Common myeloid progenitor, CD34-positive (primary cell): ENCODE data around the gene WIPF3.
"Not testable (repeated sequence)": the region's sequence is repeated elsewhere in the genome, so short reads cannot be mapped to it uniquely, and the experiment has no call there.

Source experiments
- CTCF ChIA-PET: fragments of 350-600 bp; sonication (Branson Sonifier 250); formaldehyde crosslinking; loops from one replicate; lab custom pipeline; 2021; ENCODE audit warnings: antibody characterized with exemption; lab: Charles Lee
- POLR2A ChIA-PET: fragments of 350-600 bp; sonication (Branson Sonifier 250); formaldehyde crosslinking; loops from one replicate; lab custom pipeline; 2021; ENCODE audit warnings: antibody characterized with exemption; lab: Charles Lee
- DNase-seq, 3 donors: peaks; one replicate each; pipeline versions ENCODE4 v3.0.0 to v3.0.0-alpha.2; 2013
- H3K27ac ChIP-seq, 2 experiments: 1 replicate in 1 of 2; 2 replicates in 1 of 2; pipeline ENCODE4 v1.7.0; 2013; ENCODE audit warnings: inconsistent platforms in 2 of 2, low read length in 2 of 2, mild to moderate bottlenecking in 2 of 2, low read depth in 1 of 2, moderate library complexity in 1 of 2; ENCODE audit not compliant: severe bottlenecking in 2 of 2, insufficient read depth in 1 of 2, poor library complexity in 1 of 2
- H3K27me3 ChIP-seq, 5 experiments: replicated peaks in 2 of 5; 1 replicate in 3 of 5; 2 replicates in 2 of 5; pipeline versions ENCODE4 v1.6.1 to v1.7.0; 2013; ENCODE audit warnings: low read length in 4 of 5, mild to moderate bottlenecking in 2 of 5, moderate library complexity in 2 of 5, inconsistent platforms in 1 of 5; ENCODE audit not compliant: insufficient read depth in 5 of 5, control insufficient read depth in 4 of 5
- H3K36me3 ChIP-seq, 4 experiments: 1 replicate in 2 of 4; 2 replicates in 2 of 4; pipeline versions ENCODE4 v1.6.1 to v1.7.0; 2013; ENCODE audit warnings: low read length in 3 of 4, control low read depth in 1 of 4, mild to moderate bottlenecking in 1 of 4; ENCODE audit not compliant: control insufficient read depth in 4 of 4, insufficient read depth in 4 of 4
- H3K4me1 ChIP-seq, 4 experiments: 1 replicate in 3 of 4; 2 replicates in 1 of 4; pipeline versions ENCODE4 v1.6.1 to v1.7.1; 2013; ENCODE audit warnings: low read length in 3 of 4, mild to moderate bottlenecking in 3 of 4, control low read depth in 1 of 4, inconsistent platforms in 1 of 4, moderate library complexity in 1 of 4; ENCODE audit not compliant: control insufficient read depth in 4 of 4, insufficient read depth in 4 of 4; ENCODE audit errors: control extremely low read depth in 1 of 4
- H3K4me3 ChIP-seq, 7 experiments: 1 replicate in 4 of 7; 2 replicates in 3 of 7; pipeline versions ENCODE4 v1.5.1 to v1.7.0; 2013; ENCODE audit warnings: mild to moderate bottlenecking in 7 of 7, low read length in 6 of 7, moderate library complexity in 6 of 7, inconsistent platforms in 2 of 7, low read depth in 2 of 7, control low read depth in 1 of 7; ENCODE audit not compliant: insufficient read depth in 4 of 7, control insufficient read depth in 1 of 7; ENCODE audit errors: extremely low read depth in 1 of 7
- H3K9me3 ChIP-seq, 5 experiments: 1 replicate in 4 of 5; 2 replicates in 1 of 5; pipeline versions ENCODE4 v1.6.1 to v1.7.1; 2013; ENCODE audit warnings: low read length in 4 of 5, mild to moderate bottlenecking in 2 of 5, inconsistent platforms in 1 of 5, low read depth in 1 of 5, moderate library complexity in 1 of 5; ENCODE audit not compliant: control insufficient read depth in 4 of 5, insufficient read depth in 2 of 5; ENCODE audit errors: control extremely low read depth in 1 of 5
- WGBS: methylation state at CpG from one replicate; pipeline ENCODE4 v1.1.5; 2013; ENCODE audit not compliant: insufficient coverage; 5-methylcytosine and 5-hydroxymethylcytosine counted together

The WIPF3 gene

GRCh38 chr7:29890251-29890650, 83.9 kb downstream of the WIPF3 start:
- CTCF ChIA-PET = no interaction called here
- no peaks in the 10 kb centered on the region for H3K36me3 ChIP-seq
- no peaks in the 10 kb centered on the region for H3K4me1 ChIP-seq
- H3K9me3 ChIP-seq = no peaks in the 10 kb centered on the region
- H3K4me3 ChIP-seq = no peak overlapping the region
- no peak for DNase-seq
- no peak overlapping the region for H3K27ac ChIP-seq
- WGBS = 96% methylated on average over 4 of the region's 4 CpGs
- no peaks in the 10 kb centered on the region for H3K27me3 ChIP-seq
- POLR2A ChIA-PET = no interaction called here

- DNase-seq, POLR2A ChIA-PET, CTCF ChIA-PET, H3K36me3 ChIP-seq, H3K9me3 ChIP-seq, H3K4me1 ChIP-seq, H3K27ac ChIP-seq, H3K27me3 ChIP-seq, H3K4me3 ChIP-seq: not testable (repeated sequence)
- WGBS = 100% methylated on average over 4 of the region's 14 CpGs
These were observed 84.5 kb downstream of the WIPF3 start for GRCh38 chr7:29890786-29891185.

GRCh38 chr7:29891766-29892165, 85.5 kb downstream of the WIPF3 start:
- no peaks in the 10 kb centered on the region for H3K36me3 ChIP-seq
- WGBS = 88% methylated on average over 1 of the region's 4 CpGs
- DNase-seq = no peak
- no peak overlapping the region for H3K4me3 ChIP-seq
- no peak overlapping the region for H3K27ac ChIP-seq
- no peaks in the 10 kb centered on the region for H3K27me3 ChIP-seq
- H3K4me1 ChIP-seq = no peaks in the 10 kb centered on the region
- CTCF ChIA-PET = interaction anchor here (1.2 kb wide), 1 partner anchor 10 kb away, joined by 3 read pairs; no protein-coding TSS in a partner anchor
- H3K9me3 ChIP-seq = peaks cover 0 to 2% (median 0%) of the 10 kb centered on the region in 5 experiments
- POLR2A ChIA-PET = no interaction called here

GRCh38 chr7:29892231-29892630, 85.9 kb downstream of the WIPF3 start:
- CTCF ChIA-PET = interaction anchor here (1.2 to 1.5 kb wide), 2 partner anchors 11 to 29 kb away, joined by 3 read pairs; no protein-coding TSS in a partner anchor
- Histone ChIP-seq H3K4me3 (no peak overlapping the region), H3K27ac (no peak overlapping the region), H3K9me3 (peaks cover 0 to 3% (median 0%) of the 10 kb centered on the region in 5 experiments), H3K4me1 (no peaks in the 10 kb centered on the region), H3K27me3 (no peaks in the 10 kb centered on the region), H3K36me3 (no peaks in the 10 kb centered on the region)
- no peak for DNase-seq
- POLR2A ChIA-PET = no interaction called here
- 97% methylated on average over 5 of the region's 5 CpGs for WGBS

DNA sequence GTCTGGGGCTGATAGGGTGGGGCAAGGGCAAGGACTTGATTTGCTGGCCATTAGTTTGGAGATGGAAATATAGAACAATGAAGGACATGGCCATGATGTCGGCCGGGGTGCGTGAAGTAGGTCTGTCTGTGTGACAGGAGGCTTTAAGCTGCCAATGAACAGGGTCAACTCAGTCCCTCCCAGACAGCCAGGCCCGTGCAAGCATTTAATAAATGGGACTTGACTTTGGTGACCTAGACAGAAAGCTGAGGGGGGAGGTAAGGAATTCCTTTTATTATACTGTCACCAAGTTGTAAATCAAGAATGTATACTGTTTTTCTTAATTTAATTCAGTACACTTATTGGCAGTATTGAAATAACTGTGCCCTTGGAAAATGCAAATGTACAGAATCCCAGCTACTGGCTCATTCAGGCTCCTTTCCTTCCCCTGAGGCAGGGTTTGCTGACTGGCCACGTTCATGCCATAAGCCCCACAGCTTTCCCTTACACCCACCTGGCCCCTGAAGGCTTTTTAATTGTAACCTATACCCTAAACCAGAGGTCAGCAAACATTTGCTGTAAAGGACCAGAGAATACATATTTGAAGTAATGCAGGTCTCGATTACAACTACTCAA, 87.2 kb downstream of the WIPF3 start:
- ChIA-PET POLR2A (no interaction called here), CTCF (interaction anchor here (1.5 kb wide), 1 partner anchor 28 kb away, joined by 3 read pairs; no protein-coding TSS in a partner anchor)
- H3K36me3 ChIP-seq = no peaks in the 10 kb centered on the region
- H3K27ac ChIP-seq = no peak overlapping the region
- peaks cover 0 to 3% (median 0%) of the 10 kb centered on the region in 5 experiments for H3K9me3 ChIP-seq
- no peaks in the 10 kb centered on the region for H3K4me1 ChIP-seq
- H3K4me3 ChIP-seq = no peak overlapping the region
- no peak for DNase-seq
- 98% methylated on average over 4 of the region's 6 CpGs for WGBS
- H3K27me3 ChIP-seq = no peaks in the 10 kb centered on the region

- no CpG with 5 or more reads among the region's 2 CpGs for WGBS
- Histone ChIP-seq H3K27me3 (no peaks in the 10 kb centered on the region), H3K27ac (no peak overlapping the region), H3K4me3 (no peak overlapping the region), H3K9me3 (peaks cover 0 to 3% (median 0%) of the 10 kb centered on the region in 5 experiments), H3K4me1 (no peaks in the 10 kb centered on the region), H3K36me3 (no peaks in the 10 kb centered on the region)
- ChIA-PET CTCF (no interaction called here), POLR2A (no interaction called here)
- DNase-seq = no peak
These were observed 87.9 kb downstream of the WIPF3 start for GRCh38 chr7:29894256-29894655.

GRCh38 chr7:29895559-29895958, 89.3 kb downstream of the WIPF3 start:
- ChIA-PET POLR2A (no interaction called here), CTCF (interaction anchor here (0.7 kb wide), 1 partner anchor 27 kb away, joined by 4 read pairs; no protein-coding TSS in a partner anchor)
- H3K9me3 ChIP-seq = peaks cover 0 to 3% (median 0%) of the 10 kb centered on the region in 5 experiments
- 100% methylated on average over 1 of the region's 6 CpGs for WGBS
- no peak for DNase-seq
- no peak overlapping the region for H3K4me3 ChIP-seq
- no peak overlapping the region for H3K27ac ChIP-seq
- H3K36me3 ChIP-seq = no peaks in the 10 kb centered on the region
- peaks cover 0 to 4% (median 2%) of the 10 kb centered on the region in 4 experiments for H3K4me1 ChIP-seq
- no peaks in the 10 kb centered on the region for H3K27me3 ChIP-seq
